Stimulated activated CD8-positive, alpha-beta memory T cell treated with anti-CD3 and anti-CD28 coated beads, Interleukin-2, amount 100 ng/mL, for 1 hour (primary cell): ENCODE results near the gene ABCF1.

Experiments
- DNase-seq, 2 donors: peaks; one replicate each; pipeline ENCODE4 v3.0.0-alpha.2; 2020; ENCODE audit warnings: low read depth in 2 of 2

Gene ABCF1

DNA sequence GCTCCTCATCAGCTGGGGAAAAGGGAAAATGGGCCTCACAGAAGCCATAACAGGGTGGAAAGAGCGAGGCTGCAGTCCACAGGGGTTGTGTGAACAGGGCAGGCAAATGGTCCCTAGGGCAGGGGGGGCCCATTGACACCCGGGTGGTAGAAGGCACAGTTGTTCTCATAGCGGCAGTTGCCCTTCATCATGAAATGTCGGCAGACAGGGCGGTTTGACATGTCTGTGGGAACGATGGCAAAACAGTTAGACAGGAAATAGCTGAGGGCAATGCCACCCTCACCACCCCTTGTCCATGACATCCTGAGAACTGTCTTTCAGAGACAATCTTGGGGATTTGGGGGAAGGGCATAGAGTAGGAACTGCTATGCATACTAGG, 30.2 kb downstream of the ABCF1 start:
- no peak for DNase-seq

DNA sequence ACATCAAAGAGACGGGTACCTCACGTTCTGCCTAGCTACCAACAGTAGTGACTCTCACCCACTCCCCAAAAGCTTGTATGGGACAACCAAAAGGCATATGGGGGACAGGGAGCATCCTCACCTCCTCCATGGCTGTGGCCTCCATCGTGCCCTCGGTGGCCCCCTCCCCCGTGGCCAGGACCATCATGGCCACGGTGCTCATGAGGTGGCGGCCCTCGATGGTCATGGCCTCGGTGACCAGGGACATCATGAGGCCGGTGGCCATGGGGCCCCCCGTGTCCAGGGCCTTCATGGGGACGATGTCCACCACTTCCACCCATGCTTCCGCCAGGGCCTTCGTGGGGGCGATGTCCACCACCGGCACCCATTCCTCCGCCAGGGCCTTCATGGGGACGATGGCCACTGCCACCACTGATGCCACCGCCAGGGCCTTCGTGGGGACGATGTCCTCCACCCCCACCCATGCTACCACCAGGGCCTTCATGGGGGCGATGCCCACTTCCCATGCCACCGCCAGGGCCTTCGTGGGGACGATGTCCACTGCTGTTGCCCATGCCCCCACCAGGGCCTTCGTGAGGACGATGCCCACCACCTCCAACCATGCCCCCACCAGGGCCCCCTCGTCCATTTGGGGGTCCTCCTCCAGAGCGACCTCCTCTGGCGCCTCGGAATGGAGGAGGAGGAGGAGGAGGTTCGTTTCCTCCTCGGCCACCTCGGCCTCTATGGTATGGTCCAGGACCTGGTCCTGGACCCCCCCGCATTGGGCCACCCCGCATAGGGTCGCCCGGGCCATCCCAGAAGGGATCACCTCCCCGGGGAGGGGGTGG, 30.8 kb downstream of the ABCF1 start:
- no peak for DNase-seq

DNA sequence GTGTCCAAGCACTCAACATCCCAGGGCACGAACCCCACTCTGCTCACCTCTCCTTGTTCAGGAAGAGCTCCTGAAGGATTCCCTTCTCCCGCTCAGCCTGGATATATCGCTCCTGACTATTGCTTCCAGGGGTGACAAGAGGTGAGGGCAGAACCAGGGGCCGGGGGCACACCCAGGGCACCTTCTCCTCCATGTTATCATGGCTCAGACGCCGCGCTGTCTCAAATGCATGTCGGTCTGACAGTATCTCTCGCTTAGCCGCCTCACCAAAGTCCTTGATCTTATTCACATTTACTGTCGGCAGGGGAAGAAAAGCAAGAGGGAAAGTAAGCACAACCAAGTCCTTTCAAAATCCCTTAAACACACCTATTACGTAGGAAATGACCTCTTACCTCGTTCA, 32.7 kb downstream of the ABCF1 start:
- no peak for DNase-seq

DNA sequence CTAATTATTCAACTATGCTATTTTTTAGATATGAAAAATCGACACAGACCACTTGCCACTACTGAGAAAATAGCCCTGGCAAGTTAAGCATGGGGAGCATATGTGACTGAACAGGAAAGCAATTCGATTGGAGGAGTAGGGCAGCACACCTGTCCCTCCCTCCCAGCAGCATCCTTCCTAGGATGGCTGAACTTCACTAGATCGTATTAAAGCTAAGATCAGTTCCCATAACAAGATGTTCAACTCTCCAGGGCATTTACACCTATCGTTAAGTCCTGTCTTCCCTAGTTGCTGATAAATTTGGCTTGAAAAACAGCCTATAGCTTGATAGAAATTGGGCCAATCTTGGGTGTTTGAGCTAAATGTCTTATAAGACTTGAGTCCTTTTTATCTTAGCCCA, 38.8 kb downstream of the ABCF1 start:
- DNase-seq = no peak

DNA sequence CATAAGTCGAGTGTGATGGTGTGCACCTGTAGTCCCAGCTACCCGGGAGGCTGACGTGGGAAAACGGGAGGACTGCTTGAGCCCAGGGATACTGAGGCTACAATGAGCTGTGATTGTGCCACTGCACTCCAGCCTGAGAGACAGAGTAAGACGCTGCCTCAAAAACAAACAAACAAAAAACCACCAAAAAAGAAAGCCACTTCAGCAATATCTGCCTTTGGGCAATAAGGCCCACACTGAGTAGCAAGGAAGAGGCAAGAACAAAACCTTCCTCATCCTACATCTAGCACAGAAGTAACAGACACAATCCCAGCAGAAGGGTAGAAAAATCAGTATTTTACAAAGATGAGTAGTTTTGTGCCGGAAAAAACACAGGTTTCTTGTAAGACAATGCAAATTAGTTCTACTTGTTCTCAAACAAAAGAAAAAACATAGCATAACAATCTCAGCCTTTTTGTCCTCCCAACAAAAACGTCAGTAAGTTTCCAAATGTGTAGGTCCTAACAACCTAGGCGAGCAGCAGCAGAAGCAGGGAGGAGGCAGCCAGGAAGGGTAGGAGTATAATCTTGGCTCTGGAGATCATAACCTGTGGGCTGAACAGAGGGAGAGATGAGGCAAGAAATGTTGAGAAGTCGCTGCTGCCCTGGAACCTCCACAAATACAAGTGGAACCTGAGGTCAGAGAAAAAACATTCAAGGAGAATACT, 40.1 kb downstream of the ABCF1 start:
- DNase-seq = no peak

DNA sequence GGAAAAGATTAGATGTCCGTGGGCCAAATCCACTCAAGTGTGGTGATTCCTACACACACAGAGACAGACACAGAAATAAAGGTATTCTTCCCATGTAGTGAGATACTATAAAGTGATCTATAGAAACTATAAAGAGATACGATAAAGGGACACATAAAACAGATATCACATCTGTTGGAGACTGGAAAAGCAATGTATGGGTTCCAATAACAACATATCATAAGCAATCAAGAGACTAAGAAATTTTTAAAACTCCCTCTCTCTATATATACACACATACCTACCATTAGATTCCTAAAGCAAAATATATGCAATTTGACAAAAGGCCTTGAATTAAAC, 40.6 kb downstream of the ABCF1 start:
- DNase-seq = no peak

DNA sequence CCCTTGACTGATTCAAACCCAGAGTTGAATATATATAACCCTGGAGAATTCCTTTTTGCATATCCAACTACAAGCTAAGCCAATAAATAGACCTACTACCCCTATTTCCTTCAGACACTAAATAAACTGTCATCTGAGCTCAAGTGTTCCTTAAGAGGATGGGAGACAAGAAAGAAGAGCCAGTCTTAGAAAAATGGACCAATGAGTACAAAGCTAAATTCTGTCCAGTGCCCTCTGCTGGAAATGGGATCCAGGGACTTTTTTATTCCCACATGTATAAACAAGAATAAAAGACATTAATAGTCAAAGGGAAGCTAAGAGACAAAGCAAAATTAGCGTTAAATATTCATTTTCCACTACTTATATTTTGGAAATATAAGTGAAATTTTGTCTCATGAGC, 41.0 kb downstream of the ABCF1 start:
- no peak for DNase-seq

DNA sequence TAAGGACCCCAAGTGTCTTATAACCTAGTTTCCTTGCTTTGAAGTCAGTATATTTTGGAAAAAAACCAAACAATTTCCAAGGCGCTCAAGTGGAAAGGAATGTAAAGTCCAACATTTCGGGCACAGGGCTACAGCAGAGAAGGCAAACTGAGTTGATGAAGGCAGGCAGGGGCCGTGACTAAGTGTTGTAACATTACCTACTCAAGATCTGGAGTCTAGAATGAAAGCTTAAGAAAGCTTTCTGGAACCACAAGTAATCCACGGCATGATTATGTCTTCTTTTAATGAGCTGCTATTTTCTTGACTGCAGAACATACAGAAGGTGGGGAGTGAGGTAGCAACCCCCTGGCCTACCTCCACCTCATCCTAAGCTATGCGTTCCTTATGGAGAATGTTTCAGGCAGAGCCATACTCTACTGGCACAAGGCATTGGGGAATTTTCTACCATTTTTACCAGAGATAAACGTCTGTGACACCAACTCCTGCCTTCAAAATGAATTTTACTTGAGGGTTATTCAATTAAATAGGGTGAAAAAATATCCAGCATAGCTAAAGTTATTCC, 41.5 kb downstream of the ABCF1 start:
- no peak for DNase-seq

DNA sequence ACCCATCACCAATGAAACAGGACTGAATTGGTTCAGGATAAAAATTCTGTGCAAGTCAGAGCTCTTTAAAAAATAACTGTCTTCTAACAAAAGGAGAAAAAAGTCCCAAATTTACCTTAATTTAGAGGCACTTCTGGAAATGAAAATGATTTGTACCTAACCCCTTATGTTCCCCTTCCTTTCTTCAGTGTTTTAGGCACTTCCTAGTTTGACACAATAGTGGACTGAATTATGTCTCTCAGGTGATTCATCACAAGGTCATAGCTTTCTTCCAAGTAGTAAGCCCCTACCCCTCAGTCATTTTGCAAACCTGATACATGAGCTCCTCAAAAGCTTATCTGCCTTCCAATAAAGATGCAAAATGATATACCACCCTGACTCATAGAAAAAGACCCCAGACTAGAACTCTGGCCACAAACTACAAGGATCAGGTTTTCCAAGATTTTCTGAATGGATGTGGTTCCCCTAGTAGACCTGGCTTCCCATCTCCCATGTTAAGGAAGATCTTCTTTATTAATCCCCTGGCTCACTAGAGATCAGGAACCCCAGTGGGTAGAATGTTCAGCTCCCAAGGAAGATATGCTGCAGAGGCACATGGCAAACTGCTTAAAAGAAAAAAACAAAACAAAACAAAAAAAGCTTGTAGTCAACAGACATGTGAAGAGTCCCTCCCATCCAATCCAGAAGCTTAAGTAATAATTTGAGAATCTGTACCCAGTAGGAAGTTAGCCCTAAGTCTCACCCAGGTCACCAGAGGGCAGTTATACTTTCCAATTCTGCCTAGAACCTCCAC, 42.2 kb downstream of the ABCF1 start:
- DNase-seq = no peak

DNA sequence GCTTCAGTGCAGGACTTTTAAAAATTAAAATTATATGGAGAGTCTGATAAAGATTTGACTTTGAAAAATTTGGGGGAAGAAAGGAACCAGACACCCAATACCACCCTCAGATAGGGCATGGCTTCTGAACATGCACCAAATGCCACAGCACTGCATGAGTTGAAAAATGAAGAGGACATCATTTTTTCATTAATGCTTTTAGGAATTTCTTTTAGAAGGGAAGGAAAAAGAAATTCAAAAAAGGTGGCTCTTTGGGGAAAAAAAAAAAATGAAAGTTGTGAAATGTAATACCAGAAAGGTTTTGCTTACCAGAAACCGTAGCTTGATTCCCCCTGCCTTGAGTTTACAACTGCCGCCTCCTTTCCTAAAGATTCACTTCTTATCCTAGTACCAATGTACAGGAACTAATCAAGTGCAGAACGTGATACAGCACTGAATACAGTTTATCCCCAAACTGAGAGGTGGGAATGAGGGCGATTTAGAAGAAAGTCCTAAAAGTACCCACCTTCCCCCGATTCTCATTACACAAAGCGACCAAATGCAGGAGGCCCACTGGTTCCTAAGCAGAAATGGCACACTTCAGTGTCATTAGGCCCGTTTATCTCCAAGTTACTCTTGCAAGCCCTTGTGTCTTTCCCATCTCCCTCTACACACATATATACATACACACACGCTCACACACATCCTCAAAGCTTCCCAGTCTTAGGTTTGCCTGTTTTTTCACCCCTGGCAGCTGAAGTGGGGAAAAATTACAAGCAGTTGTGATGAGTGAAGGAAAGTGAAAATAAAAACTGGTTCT, 43.0 kb downstream of the ABCF1 start:
- DNase-seq = no peak

DNA sequence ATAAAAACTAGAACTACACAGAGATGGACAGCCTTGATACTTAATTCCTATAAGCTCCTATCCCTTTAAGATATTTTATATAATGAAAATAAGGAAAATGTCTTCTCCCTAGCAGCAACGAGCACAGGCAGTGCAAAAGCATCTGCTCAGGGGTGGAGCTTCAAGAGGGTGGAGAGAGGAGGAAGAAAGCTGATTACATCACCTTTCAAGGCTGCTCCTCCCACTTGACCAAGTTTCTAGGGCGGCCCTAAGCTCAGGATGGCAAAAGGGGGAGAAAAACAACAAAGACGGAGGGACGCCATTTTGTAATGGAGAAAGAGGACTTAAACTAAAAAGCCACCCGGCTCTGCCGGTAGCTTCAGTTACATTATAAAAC, 43.6 kb downstream of the ABCF1 start:
- DNase-seq = peak; percentile 53 to 75

DNA sequence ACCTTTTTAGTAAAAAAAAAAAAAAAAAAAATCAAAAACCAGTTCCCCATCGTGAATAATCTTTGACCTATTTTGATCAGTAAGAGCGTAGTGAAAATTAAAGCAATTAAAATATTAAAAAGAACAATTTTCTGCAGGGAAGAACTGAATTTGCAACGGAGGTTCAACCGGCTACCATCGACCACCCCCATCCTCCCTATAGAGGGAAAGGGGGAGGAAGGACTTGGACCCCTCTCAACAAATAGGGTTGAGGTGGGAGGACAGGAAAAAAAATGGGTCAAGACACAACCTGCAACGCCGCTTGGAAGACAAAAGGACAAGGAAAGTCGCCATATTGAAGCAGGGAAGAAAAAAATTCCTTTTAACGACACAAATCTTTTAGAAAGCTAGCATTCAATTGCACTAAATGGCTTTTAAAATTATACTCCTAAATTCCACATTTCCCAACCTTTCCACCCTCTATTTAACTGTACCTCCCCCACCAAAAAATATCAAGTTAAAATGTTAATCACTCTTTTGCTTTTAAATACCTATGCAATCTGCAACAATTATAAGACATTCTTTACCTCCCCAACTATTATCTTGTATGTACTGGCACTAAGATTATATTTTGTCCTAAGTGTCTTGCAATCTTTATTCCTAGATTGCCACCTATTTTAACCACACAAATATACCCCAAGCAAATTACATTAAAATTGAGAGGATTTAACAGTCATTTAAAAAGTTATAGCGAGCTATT, 44.1 kb downstream of the ABCF1 start:
- no peak for DNase-seq

DNA sequence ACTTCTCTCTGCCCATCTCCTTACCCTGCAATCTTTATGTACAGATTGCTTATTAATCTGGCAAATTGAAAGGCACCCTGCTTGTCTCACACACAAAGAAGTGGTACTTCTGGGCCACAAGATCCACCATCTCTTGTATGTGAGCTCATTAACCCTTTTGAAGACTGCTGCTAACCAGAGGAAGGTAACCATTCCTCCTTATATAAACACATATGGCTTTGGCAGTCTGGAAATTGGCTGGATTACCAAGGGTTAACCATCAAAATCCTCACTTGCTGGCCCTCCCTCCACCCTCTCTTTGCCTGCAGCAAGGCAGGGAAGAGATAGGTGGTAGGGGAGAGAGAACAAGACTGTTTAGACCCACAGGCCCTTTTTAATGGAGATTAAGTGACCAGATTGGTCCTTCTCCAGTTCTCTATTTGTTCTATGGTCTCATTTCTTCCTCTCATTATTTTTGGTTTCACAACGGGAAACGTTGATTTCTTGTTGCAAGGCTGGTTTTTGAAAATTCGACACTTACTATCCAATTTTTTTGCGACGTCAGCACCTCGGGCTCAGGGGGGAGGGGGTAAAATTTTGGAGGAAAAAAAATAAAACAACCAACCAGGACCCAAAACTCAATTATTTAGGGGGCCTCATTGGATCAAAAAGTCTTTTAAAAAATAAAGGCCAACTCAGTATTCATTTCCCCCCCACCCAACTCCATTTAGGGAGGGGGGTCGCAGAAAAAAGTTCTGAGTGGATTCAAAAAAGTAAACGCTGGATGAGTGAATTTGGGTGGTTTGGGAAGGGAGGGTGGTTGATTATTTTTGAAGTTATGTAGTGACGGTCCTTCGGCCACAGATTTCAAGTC, 44.9 kb downstream of the ABCF1 start:
- no peak for DNase-seq

DNA sequence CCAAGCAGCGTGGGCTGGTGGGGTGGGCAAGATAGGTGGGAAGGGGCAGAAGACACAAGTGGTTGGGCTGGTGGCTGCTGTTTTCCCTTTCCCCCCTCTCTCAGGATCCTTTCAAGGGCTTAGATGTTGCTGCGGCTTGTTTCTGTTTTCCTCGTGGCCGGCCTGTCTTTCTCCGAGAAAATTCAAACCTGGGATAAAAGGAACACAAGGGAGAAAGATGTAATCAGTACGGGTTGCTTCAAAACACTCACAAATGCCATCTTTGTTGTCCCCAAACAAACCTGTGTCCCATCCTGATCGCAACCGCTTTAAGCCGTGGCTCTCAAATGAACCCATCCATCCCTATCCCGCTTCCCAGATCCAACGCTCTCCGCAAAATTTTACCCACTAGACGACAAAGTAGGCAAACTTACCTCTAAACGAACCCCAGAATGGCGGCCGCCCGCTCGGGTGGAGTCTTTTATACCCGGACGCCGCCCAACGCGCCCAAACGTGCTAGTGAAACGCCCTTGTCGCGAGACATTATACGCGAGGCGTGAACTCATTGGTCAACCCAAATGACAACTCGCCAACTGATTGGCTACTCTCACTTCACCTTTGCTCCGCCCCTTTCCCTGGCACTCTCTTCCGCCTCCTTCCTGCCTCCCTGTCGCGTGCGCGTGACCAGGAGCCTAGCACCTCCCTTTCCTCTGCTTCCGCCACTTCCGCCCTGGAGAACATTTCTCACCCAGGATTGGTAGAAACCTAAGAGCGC, 45.7 kb downstream of the ABCF1 start, which contains the start of gene PPP1R10:
TSS of gene PPP1R10 (minus strand) at position 433 of the 754 bp plus-strand sequence. CDS start 7,299 bp downstream, outside the sequence.
- DNase-seq = peak; percentile 94 to 97

DNA sequence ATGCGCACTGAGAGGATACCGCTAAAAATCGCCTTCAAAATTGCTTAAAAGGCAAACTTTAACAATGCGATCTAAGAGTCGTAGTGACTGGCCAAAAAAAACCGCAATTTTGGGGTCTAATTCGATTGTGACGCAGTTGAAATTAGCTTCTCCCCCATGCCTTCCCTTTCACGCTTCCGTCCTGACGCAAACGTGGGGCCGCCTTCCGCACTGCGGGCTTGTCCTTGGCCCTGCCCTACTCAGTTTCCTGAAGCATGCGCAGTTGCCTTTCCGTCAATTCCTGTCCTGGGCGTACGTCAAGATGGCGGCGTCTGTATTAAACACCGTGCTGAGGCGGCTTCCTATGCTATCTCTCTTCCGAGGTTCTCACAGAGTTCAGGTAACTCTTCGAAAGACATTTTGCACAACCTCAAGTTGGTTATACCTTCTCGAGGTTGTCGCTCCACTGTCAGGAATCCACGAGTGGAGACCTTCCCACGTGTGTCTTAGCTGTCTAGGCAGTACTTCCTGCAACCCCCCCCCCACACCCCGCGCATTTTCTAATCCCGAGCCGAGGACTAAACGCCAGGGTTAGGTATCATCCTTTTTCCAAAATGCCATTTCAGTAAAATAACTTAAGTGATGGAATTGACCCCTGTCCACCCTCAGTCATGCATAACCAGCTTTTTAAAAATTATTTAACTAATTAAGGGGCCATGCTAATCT, 46.5 kb downstream of the ABCF1 start, which contains the start of gene MRPS18B:
TSS of gene MRPS18B (plus strand) at position 276 of the 705 bp plus-strand sequence. CDS start at position 302, 26 bp downstream.
- DNase-seq = peak; percentile 94 to 97

DNA sequence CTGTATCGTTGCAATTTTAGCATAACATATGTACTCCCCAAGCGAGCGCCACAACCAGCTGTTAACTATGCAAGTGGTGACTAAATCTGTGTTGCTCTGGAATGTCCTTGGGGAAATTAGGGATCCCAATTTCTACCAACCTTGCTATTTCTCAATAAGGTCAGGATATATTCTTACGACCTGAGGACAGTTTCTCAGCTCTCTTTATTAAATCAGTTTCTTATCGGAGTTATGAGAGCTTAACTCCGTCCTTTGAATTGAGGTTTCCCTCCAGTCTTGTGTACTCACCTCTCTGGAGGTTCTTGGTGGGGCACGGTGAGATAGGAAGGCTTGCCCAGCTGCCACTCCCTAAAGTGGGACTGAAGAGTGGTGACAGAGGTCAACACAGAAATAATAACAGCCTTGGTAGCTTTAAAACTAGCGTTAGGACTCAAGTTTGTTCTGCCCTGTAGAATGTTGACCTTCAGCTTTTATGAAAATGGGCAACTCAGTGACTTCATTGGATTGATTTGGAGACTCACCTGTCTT, 47.1 kb downstream of the ABCF1 start:
- DNase-seq = no peak

DNA sequence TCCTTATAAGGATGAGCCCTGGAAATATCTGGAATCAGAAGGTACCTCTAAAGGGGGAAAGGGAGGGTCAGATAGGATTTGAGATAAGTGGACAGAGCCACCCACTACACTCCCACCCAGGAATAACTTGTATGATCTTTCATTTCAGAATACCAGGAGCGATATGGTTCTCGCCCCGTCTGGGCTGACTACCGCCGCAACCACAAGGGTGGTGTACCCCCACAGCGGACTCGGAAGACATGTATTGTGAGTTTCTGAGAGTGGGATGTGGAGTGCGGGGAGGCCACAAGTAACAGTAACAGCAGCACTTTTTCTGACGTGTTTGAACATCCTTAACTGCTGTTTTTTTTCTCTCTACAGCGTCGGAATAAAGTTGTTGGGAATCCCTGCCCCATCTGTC, 48.3 kb downstream of the ABCF1 start:
- no peak for DNase-seq

DNA sequence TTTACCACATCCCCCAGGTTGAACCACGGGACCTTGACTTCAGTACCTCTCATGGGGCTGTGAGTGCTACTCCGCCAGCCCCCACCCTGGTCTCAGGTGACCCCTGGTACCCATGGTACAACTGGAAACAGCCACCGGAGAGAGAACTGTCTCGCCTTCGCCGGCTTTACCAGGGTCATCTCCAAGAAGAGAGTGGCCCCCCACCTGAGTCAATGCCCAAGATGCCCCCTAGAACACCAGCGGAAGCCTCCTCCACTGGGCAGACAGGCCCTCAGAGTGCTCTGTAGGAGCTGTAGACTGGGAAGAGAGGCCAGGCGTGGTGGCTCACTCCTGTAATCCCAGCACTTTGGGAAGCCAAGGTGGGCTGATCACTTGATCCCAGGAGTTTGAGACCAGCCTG, 54.3 kb downstream of the ABCF1 start:
- DNase-seq = no peak
